Naive thymus-derived CD8-positive, alpha-beta T cell (primary cell): Measurements from ENCODE around the gene CDK12. TPM values are rescaled to one million over a fixed set of nuclear protein-coding genes. Genes with fewer than 3 reads are reported as not detected.
A peak's percentile ranks its signal among the peaks of the same experiment; 100 is the strongest.

Source experiments
- ATAC-seq, 2 donors: fragments of 150-1000 bp; cut with Tn5 transposase in 1 of 2; sonication (Bioruptor Pico), chemical (Tn5 transposase) in 1 of 2; 1 replicate in 1 of 2; 2 replicates in 1 of 2; pipeline ENCODE4 v1.10.0; 2021; ENCODE audit warnings: mild to moderate bottlenecking in 2 of 2, moderate library complexity in 2 of 2
- POLR2A ChIA-PET: fragments of 350-600 bp; sonication (Branson Sonifier 250); formaldehyde crosslinking; loops from one replicate; lab custom pipeline; 2021; ENCODE audit warnings: antibody characterized with exemption; lab: Charles Lee
- DNase-seq, 10 donors: peaks; one replicate each; pipeline versions ENCODE4 v3.0.0 to v3.0.0-alpha.2; 2020 to 2022
- H3K27ac Mint-ChIP-seq, 10 donors: one replicate each; pipeline ENCODE4 v1.8.0; 2020 to 2022; ENCODE audit warnings: mild to moderate bottlenecking in 10 of 10, mixed read lengths in 10 of 10, moderate library complexity in 4 of 10, inconsistent platforms in 1 of 10
- H3K27me3 Mint-ChIP-seq, 5 donors: one replicate each; pipeline ENCODE4 v1.8.0; 2021 to 2022; ENCODE audit warnings: mixed read lengths in 5 of 5
- H3K36me3 Mint-ChIP-seq, 3 donors: one replicate each; pipeline ENCODE4 v1.8.0; 2020 to 2022; ENCODE audit warnings: mixed read lengths in 3 of 3, mild to moderate bottlenecking in 2 of 3, inconsistent platforms in 1 of 3
- H3K4me1 Mint-ChIP-seq, 4 donors: one replicate each; pipeline ENCODE4 v1.8.0; 2021 to 2022; ENCODE audit warnings: mixed read lengths in 4 of 4
- H3K4me3 Mint-ChIP-seq, 10 donors: one replicate each; pipeline ENCODE4 v1.8.0; 2020 to 2022; ENCODE audit warnings: mild to moderate bottlenecking in 10 of 10, mixed read lengths in 10 of 10, moderate library complexity in 6 of 10, inconsistent platforms in 1 of 10
- H3K9me3 Mint-ChIP-seq, 9 donors: one replicate each; pipeline ENCODE4 v1.8.0; 2020 to 2022; ENCODE audit warnings: mixed read lengths in 9 of 9, mild to moderate bottlenecking in 3 of 9, inconsistent platforms in 1 of 9, moderate library complexity in 1 of 9
- polyA plus RNA-seq, 3 donors: library from polyadenylated mRNA; unstranded; fragments of 300-500 nt; fragmentation: Illumina TruSeq; gene quantifications; one replicate each; pipeline ENCODE4 v1.2.3, GENCODE V29; 2021
- total RNA-seq, 8 experiments: library from RNA in 2 of 8; stranded (reverse) in 2 of 8; gene quantifications; one replicate each; pipeline ENCODE4 v1.2.3 and lab custom pipeline; 2021 to 2026

CDK12 gene
- total and polyA plus RNA-seq, 5 experiments from 2014 or later: 3.2 to 114 (median 7.1) TPM

DNA sequence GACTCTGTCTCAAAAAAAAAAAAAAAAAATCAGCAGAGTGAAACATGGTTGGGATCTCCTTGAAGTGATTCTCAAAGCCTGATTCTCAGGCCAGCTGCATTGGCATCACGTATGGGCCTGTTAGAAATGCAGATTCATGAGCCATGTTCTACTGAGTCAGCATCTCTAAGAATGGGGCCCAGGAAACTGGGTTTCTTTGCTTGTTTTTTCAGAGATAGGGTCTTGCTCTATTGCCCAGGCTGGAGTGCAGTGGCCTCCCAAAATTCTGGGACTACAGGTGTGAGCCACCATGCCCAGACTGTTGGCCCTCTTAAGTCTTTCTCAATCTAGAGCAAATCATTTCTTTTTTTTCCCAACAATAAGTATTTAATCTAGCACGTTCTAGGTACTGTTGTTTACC, 47.7 kb downstream of the CDK12 start:
- Mint-ChIP-seq H3K36me3 (peaks cover 4 to 91% (median 26%) of the 10 kb centered on the region in 3 donors), H3K4me3 (no peak overlapping the region), H3K27ac (peak overlapping the region in 1 of 10 donors; percentile 6), H3K9me3 (no peaks in the 10 kb centered on the region), H3K27me3 (no peaks in the 10 kb centered on the region), H3K4me1 (peaks cover 0 to 9% (median 6%) of the 10 kb centered on the region in 4 donors)
- POLR2A ChIA-PET: no interaction called here
- DNase-seq: no peak
- ATAC-seq: no peak

DNA sequence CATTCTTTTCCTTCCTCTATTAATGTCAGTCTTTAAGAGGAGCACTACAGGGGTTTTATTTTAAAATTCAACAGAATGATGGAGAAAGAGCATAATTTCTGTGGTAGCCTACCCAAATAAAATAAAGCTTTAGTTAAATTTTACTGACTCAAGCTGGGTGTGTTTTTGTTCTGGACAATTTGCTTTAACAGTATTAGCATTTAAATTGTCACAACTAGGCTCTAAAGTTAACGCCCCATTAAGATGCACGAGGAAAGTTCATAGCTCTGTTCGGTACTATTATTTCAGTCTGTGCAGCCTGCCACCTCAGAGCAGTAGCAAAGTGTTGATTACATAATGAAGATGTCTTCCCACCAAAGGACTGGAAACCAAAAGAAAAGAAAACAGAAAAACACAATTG, 52.0 kb downstream of the CDK12 start:
- Mint-ChIP-seq H3K4me1 (peaks cover 0 to 5% (median 4%) of the 10 kb centered on the region in 4 donors), H3K9me3 (no peaks in the 10 kb centered on the region), H3K27ac (peak overlapping the region in 2 of 10 donors; percentile 19 to 38), H3K27me3 (no peaks in the 10 kb centered on the region), H3K36me3 (peaks cover 5 to 96% (median 34%) of the 10 kb centered on the region in 3 donors), H3K4me3 (no peak overlapping the region)
- DNase-seq (no peak), ATAC-seq (no peak)
- POLR2A ChIA-PET: no interaction called here

DNA sequence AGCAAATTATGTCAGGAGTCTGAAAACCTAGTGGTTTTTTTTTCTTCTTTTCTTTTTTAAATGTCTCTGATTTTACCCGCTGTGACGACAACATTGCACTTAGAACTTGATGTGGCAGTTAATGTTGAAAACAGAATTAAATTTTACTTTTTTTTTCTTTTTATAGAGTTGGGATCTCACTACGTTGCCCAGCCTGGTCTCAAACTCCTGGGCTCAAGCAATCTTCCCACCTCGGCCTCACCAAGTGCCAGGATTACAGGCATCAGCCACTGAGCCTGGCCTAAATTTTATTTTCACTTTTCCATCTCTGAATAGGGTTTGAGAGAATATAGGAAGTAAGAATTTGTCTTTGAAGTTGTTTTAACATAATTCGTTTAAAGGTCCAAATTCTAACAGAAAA, 52.6 kb downstream of the CDK12 start:
- POLR2A ChIA-PET: interaction anchor here (0.6 kb wide), 1 partner anchor 33 kb away, joined by 3 read pairs; no protein-coding TSS in a partner anchor
- Mint-ChIP-seq H3K9me3 (no peaks in the 10 kb centered on the region), H3K36me3 (peaks cover 5 to 98% (median 40%) of the 10 kb centered on the region in 3 donors), H3K27me3 (no peaks in the 10 kb centered on the region), H3K4me3 (no peak overlapping the region), H3K4me1 (peaks cover 0 to 5% (median 4%) of the 10 kb centered on the region in 4 donors), H3K27ac (peak overlapping the region in 2 of 10 donors; percentile 4 to 15)
- ATAC-seq: no peak
- no peak for DNase-seq

DNA sequence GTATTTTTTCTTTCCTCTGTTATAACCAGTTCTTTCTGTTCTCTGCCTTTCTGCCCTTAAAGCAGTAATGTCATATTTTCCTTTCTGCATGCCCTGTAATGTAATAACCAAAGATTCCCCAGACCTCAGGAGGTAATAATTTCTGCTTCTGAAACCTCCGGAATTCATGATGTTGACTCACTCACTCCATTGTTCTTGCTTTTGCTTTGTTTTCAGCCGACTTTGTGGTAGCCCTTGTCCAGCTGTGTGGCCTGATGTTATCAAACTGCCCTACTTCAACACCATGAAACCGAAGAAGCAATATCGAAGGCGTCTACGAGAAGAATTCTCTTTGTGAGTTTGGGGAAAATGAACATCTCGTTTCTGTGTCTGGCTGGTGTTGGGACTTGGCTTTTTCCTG, 55.9 kb downstream of the CDK12 start:
- Mint-ChIP-seq H3K36me3 (peaks cover 5 to 97% (median 28%) of the 10 kb centered on the region in 3 donors), H3K4me1 (peaks cover 0 to 2% (median 0%) of the 10 kb centered on the region in 4 donors), H3K4me3 (no peak overlapping the region), H3K27me3 (no peaks in the 10 kb centered on the region), H3K9me3 (no peaks in the 10 kb centered on the region), H3K27ac (no peak overlapping the region)
- POLR2A ChIA-PET: no interaction called here
- ATAC-seq (no peak), DNase-seq (no peak)

DNA sequence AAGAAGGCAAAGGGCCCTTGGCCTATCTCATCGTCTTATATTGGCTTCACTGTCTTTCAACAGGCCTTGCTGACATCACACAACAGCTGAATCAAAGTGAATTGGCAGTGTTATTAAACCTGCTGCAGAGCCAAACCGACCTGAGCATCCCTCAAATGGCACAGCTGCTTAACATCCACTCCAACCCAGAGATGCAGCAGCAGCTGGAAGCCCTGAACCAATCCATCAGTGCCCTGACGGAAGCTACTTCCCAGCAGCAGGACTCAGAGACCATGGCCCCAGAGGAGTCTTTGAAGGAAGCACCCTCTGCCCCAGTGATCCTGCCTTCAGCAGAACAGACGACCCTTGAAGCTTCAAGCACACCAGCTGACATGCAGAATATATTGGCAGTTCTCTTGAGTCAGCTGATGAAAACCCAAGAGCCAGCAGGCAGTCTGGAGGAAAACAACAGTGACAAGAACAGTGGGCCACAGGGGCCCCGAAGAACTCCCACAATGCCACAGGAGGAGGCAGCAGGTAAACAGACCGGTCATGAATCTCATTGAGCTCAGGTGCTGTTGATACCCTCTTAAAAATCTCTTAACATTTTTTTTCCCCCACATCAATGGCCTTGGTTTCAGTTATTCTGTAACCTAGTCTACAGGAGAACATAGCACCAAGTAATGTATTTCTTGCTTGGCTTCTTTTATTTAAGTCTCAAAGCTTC, 64.7 kb downstream of the CDK12 start:
- Mint-ChIP-seq H3K4me3 (no peak overlapping the region), H3K27me3 (no peaks in the 10 kb centered on the region), H3K4me1 (peaks cover 0 to 5% (median 0%) of the 10 kb centered on the region in 4 donors), H3K27ac (peak overlapping the region in 2 of 10 donors; percentile 33 to 67), H3K36me3 (peaks cover 13 to 93% (median 18%) of the 10 kb centered on the region in 3 donors), H3K9me3 (no peaks in the 10 kb centered on the region)
- POLR2A ChIA-PET: no interaction called here
- DNase-seq (no peak), ATAC-seq (peak in 1 of 2 donors; percentile 25)

DNA sequence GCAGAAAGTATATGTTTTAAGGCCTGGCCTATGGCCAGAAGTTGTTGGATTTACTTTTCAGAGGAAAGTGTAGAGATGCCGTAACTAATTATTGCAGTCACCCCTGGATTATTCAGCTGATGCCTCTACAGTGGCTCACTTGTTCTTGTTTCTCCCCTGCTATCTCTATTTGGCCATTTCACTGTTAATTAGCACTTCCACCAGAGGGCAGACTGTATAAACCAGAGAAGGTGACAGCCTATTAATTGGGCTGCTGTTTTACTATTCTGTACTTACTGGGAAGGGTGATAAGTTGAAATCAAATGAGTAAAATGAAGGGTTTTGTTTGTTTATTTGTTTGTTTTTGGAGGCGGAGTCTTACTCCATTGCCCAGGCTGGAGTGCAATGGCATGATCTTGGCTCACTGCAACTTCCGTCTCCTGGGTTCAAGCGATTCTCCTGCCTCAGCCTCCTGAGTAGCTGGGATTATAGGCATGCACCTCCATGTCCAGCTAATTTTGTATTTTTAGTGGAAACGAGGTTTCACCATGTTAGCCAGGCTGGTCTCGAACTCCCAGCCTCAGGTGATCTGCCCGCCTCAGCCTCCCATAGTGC, 66.0 kb downstream of the CDK12 start:
- DNase-seq (peak in 3 of 10 donors; percentile 7 to 9 (median 7)), ATAC-seq (peak; percentile 35 to 39)
- peaks cover 0 to 5% (median 0%) of the 10 kb centered on the region in 4 donors for H3K4me1 Mint-ChIP-seq
- H3K27me3 Mint-ChIP-seq: no peaks in the 10 kb centered on the region
- H3K9me3 Mint-ChIP-seq: no peaks in the 10 kb centered on the region
- no peak overlapping the region for H3K27ac Mint-ChIP-seq
- POLR2A ChIA-PET: no interaction called here
- no peak overlapping the region for H3K4me3 Mint-ChIP-seq
- H3K36me3 Mint-ChIP-seq: peaks cover 13 to 93% (median 14%) of the 10 kb centered on the region in 3 donors

DNA sequence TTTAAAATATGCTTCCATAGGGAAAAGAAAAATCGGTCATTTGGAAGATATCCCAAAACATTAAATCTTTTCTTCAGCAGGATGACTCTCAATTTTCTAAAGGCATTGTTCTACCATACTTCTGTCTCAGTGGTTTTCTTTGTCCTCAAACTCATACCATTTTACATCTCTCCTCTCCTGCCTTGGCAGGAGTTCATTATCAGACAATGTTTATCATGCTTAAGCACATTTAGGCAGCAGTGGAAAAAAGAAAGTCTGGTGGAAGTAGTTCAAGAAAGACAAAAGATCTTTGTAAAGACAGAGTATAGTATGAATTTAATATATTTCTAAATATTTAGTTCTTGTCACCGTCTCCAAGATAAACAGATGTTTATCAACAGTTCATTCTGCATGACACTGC, 68.2 kb downstream of the CDK12 start:
- Mint-ChIP-seq H3K4me3 (no peak overlapping the region), H3K4me1 (peaks cover 0 to 5% (median 0%) of the 10 kb centered on the region in 4 donors), H3K9me3 (no peaks in the 10 kb centered on the region), H3K36me3 (peaks cover 7 to 80% (median 10%) of the 10 kb centered on the region in 3 donors), H3K27ac (no peak overlapping the region), H3K27me3 (no peaks in the 10 kb centered on the region)
- DNase-seq: no peak
- POLR2A ChIA-PET: no interaction called here
- ATAC-seq: no peak

DNA sequence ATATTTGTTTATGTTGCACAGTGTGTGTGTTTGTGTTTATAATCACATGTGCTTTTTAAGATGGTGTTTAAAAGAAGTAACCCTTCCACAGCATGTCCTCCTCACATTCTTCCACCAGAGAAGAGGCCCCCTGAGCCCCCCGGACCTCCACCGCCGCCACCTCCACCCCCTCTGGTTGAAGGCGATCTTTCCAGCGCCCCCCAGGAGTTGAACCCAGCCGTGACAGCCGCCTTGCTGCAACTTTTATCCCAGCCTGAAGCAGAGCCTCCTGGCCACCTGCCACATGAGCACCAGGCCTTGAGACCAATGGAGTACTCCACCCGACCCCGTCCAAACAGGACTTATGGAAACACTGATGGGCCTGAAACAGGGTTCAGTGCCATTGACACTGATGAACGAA, 69.2 kb downstream of the CDK12 start:
- Mint-ChIP-seq H3K27me3 (no peaks in the 10 kb centered on the region), H3K9me3 (no peaks in the 10 kb centered on the region), H3K36me3 (peaks cover 5 to 70% (median 8%) of the 10 kb centered on the region in 3 donors), H3K4me1 (peaks cover 0 to 11% (median 2%) of the 10 kb centered on the region in 4 donors), H3K4me3 (no peak overlapping the region), H3K27ac (no peak overlapping the region)
- ATAC-seq (no peak), DNase-seq (no peak)
- POLR2A ChIA-PET: no interaction called here

DNA sequence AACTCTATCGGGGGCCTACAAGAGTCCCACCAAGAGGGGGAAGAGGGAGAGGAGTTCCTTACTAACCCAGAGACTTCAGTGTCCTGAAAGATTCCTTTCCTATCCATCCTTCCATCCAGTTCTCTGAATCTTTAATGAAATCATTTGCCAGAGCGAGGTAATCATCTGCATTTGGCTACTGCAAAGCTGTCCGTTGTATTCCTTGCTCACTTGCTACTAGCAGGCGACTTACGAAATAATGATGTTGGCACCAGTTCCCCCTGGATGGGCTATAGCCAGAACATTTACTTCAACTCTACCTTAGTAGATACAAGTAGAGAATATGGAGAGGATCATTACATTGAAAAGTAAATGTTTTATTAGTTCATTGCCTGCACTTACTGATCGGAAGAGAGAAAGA, 70.0 kb downstream of the CDK12 start:
- Mint-ChIP-seq H3K9me3 (no peaks in the 10 kb centered on the region), H3K4me3 (no peak overlapping the region), H3K4me1 (peaks cover 0 to 10% (median 2%) of the 10 kb centered on the region in 4 donors), H3K27me3 (no peaks in the 10 kb centered on the region), H3K27ac (peak overlapping the region in 1 of 10 donors; percentile 35), H3K36me3 (peaks cover 5 to 62% (median 6%) of the 10 kb centered on the region in 3 donors)
- no peak for DNase-seq
- ATAC-seq: no peak
- POLR2A ChIA-PET: no interaction called here

DNA sequence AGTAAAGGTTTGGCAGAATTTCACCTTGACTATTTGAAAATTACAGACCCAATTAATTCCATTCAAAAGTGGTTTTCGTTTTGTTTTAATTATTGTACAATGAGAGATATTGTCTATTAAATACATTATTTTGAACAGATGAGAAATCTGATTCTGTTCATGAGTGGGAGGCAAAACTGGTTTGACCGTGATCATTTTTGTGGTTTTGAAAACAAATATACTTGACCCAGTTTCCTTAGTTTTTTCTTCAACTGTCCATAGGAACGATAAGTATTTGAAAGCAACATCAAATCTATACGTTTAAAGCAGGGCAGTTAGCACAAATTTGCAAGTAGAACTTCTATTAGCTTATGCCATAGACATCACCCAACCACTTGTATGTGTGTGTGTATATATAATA, 72.6 kb downstream of the CDK12 start:
- Mint-ChIP-seq H3K27ac (no peak overlapping the region), H3K9me3 (no peaks in the 10 kb centered on the region), H3K27me3 (no peaks in the 10 kb centered on the region), H3K4me3 (no peak overlapping the region), H3K4me1 (peaks cover 8 to 14% (median 10%) of the 10 kb centered on the region in 4 donors), H3K36me3 (peaks cover 0 to 38% (median 0%) of the 10 kb centered on the region in 3 donors)
- DNase-seq: no peak
- POLR2A ChIA-PET: interaction anchor here (1.2 kb wide), 1 partner anchor 14 kb away, joined by 3 read pairs; no protein-coding TSS in a partner anchor
- ATAC-seq: no peak

DNA sequence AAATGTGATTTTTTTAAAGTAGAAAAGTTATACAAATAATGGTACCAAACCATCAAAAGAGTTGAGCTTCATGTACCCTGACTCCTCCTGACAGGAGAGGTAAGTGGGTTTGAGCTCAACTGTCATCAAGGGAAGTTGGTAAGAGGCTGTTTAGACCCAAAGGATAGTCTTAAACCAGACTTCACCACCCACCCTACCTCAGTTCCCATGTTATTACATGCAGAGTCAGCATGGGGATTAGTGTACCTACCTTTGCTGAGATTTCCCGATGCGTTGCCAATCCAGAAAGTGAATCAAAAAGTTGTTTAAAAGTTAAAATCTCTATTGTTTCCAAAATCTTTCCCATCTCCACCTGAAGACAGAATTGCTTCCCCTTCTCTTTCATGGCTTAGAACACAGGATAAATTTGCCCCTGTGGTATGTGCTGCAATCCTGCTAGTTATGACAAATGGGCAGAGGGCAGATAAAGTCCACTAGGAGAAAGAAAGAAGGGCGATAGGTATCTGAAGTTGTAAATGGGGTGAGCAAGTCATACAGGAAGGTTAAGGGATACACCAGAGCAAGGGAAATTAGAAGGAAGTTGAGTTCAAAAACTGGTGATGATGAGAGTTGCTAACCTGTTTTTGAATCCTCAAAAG, 73.6 kb downstream of the CDK12 start:
- no peaks in the 10 kb centered on the region for H3K9me3 Mint-ChIP-seq
- peaks cover 0 to 30% (median 0%) of the 10 kb centered on the region in 3 donors for H3K36me3 Mint-ChIP-seq
- H3K27me3 Mint-ChIP-seq: no peaks in the 10 kb centered on the region
- ATAC-seq (no peak), DNase-seq (no peak)
- POLR2A ChIA-PET: interaction anchor here (1.2 kb wide), 1 partner anchor 15 kb away, joined by 3 read pairs; no protein-coding TSS in a partner anchor
- H3K4me3 Mint-ChIP-seq: no peak overlapping the region
- H3K4me1 Mint-ChIP-seq: peaks cover 17 to 24% (median 19%) of the 10 kb centered on the region in 4 donors
- no peak overlapping the region for H3K27ac Mint-ChIP-seq

DNA sequence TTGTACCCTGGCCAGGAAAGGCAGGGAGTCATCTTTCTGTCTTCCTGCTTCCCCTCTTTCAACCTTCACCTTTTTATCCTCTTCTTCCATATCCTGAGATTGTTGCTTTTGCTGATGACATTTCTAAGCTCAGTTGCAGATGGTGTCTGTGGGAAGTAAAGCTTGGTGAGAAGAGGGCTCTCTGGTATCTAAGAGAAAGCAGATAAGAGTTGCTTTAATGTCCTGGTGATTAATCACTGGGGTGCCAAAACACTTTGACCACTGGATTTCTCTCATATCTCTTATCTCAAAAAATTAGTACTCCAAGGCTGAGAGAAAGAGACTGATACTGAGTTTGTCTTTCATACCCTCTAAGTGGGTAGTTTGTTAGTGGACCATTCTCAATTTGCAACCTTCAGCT, 75.2 kb downstream of the CDK12 start:
- POLR2A ChIA-PET: interaction anchor here (0.6 to 1.5 kb wide), 2 partner anchors 11 to 41 kb away, joined by 3 read pairs; no protein-coding TSS in a partner anchor
- no peak overlapping the region for H3K4me3 Mint-ChIP-seq
- ATAC-seq: no peak
- DNase-seq: no peak
- no peak overlapping the region for H3K27ac Mint-ChIP-seq
- H3K27me3 Mint-ChIP-seq: no peaks in the 10 kb centered on the region
- peaks cover 0 to 14% (median 0%) of the 10 kb centered on the region in 3 donors for H3K36me3 Mint-ChIP-seq
- H3K4me1 Mint-ChIP-seq: peaks cover 18 to 27% (median 22%) of the 10 kb centered on the region in 4 donors
- H3K9me3 Mint-ChIP-seq: no peaks in the 10 kb centered on the region
